H1 (cell line): ENCODE data around the gene ZNF771. TPM values are rescaled to one million over a fixed set of nuclear protein-coding genes. Genes with fewer than 3 reads are reported as not detected.

ENCODE experiments used
- ATF2 ChIP-seq: IDR thresholded peaks from 2 replicates; pipeline ENCODE4 v1.6.1; 2012; ENCODE audit warnings: low read length, inconsistent platforms
- BRCA1 ChIP-seq: IDR thresholded peaks from 2 replicates; pipeline ENCODE4 v1.6.1; 2012; ENCODE audit warnings: low read depth, low read length, improper control_type of control experiment
- CHD2 ChIP-seq: IDR thresholded peaks from 2 replicates; pipeline ENCODE4 v1.6.1; 2012; ENCODE audit warnings: low read length, improper control_type of control experiment
- CHD7 ChIP-seq: fragments of 300-600 bp; sonication (generic); IDR thresholded peaks from 2 replicates; pipeline ENCODE4 v1.7.1; 2012; ENCODE audit warnings: low read length, moderate library complexity, mild to moderate bottlenecking, inconsistent platforms; ENCODE audit not compliant: insufficient replicate concordance
- JUND ChIP-seq: IDR thresholded peaks from 2 replicates; pipeline ENCODE4 v1.6.1; 2011; ENCODE audit warnings: mild to moderate bottlenecking, improper control_type of control experiment, low read length
- KDM4A ChIP-seq: IDR thresholded peaks from one replicate; pipeline ENCODE4 v1.7.1; 2012; ENCODE audit warnings: low read depth, mild to moderate bottlenecking, moderate library complexity, low read length, inconsistent platforms; ENCODE audit not compliant: severe bottlenecking
- TAF1 ChIP-seq: IDR thresholded peaks from 2 replicates; pipeline ENCODE4 v1.6.1; 2011; ENCODE audit warnings: mild to moderate bottlenecking, low read depth, low read length
- polyA plus RNA-seq, 7 experiments: library from polyadenylated mRNA; depleted of rRNA in 3 of 7; stranded (reverse) in 5 of 7; unstranded in 2 of 7; fragments of >200 nt in 5 of 7; fragments of 200-250 nt in 2 of 7; gene quantifications; 1 replicate in 5 of 7; 2 replicates in 1 of 7; 4 replicates in 1 of 7; pipeline versions ENCODE4 v1.2.1 to v1.2.3, GENCODE V29; 2011 to 2013; ENCODE audit warnings: missing spikeins in 2 of 7, mixed read lengths in 2 of 7
- total RNA-seq: library from RNA; stranded (reverse); fragmentation: NEBNext Ultra II Directional; extraction: Animal tissue kit (Norgen Biotek cat#: 25700); gene quantifications from 2 replicates; pipeline ENCODE4 v1.2.1, GENCODE V29; 2021

ZNF771 gene
- total and polyA plus RNA-seq, 2 of the 8 experiments (the other 6 are each of a cell fraction or from before 2014, with no cell fraction given): 10.6 to 15.7 TPM

- TF ChIP-seq KDM4A: peak; percentile 58
- peak; percentile 22; the same call in 1 of the 2 replicates for TF ChIP-seq CHD2
- no peak for TF ChIP-seq JUND
- no peak for TF ChIP-seq ATF2
- TF ChIP-seq TAF1: peak; percentile 84
- TF ChIP-seq BRCA1: no peak
- no peak for TF ChIP-seq CHD7
Measured at GRCh38 chr16:30378236-30379157, 28.9 kb upstream of the ZNF771 start (continued).
